ENCODE data around the gene CTSK. TPM values are rescaled to one million over a fixed set of nuclear protein-coding genes. Genes with fewer than 3 reads are reported as not detected.

The CTSK gene
- total and polyA plus RNA-seq, 2 of the 4 experiments (the other 2 are of a cell fraction), result 7.7 to 15.1 TPM

DNA sequence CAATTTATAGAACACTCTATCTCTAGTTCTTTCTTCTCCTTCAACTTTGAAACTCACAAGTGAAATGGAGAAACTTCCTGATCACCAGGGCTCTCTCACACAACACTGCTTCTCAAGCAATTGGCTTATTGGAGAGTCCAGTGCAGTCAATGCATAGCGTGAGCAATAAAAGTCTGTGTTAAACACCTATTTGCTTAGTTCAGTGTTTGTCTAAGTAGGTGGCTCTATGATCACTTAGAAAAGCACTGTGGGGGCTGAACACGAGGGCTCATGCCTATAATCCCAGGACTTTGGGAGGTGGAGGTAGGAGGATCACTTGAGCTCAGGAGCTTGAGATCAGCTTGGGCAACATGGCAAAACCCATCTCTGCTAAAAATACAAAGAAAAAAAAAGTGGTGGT, 54.6 kb downstream of the CTSK start:
- Histone ChIP-seq H2AK5ac (ENCODE audit: low read depth, low read length) (no peak overlapping the region), H4K5ac (ENCODE audit: low read depth, low read length) (no peak overlapping the region), H3K36me3 (ENCODE audit: control insufficient read depth, insufficient read depth, low read length) (no peaks in the 10 kb centered on the region), H4K8ac (ENCODE audit: low read depth in 2 of 2, low read length in 2 of 2) (no peak overlapping the region), H4K91ac (ENCODE audit: insufficient read depth, low read depth, low read length) (no peak overlapping the region), H3K79me1 (ENCODE audit: low read depth in 1 of 2, low read length in 2 of 2) (no peaks in the 10 kb centered on the region), H3K27ac (ENCODE audit: insufficient read depth, low read length) (no peak overlapping the region), H3K9me3 (ENCODE audit: control insufficient read depth, insufficient read depth, low read length) (no peaks in the 10 kb centered on the region), H3K27me3 (ENCODE audit: control insufficient read depth, insufficient read depth, low read length) (no peaks in the 10 kb centered on the region), H3K4me2 (ENCODE audit: low read depth, low read length) (no peak overlapping the region), H2BK120ac (ENCODE audit: low read depth, low read length) (no peak overlapping the region), H2AK9ac (replicated peaks; ENCODE audit: low read depth, low read length, poor library complexity) (no peak overlapping the region), H3K18ac (ENCODE audit: low read depth, low read length) (no peak overlapping the region), H4K20me1 (ENCODE audit: insufficient read depth, low read length) (no peaks in the 10 kb centered on the region), H2BK5ac (ENCODE audit: low read depth, low read length, poor library complexity, severe bottlenecking) (no peak overlapping the region), H3K56ac (ENCODE audit: extremely low read depth, insufficient read depth, low read length) (no peak overlapping the region), H2AFZ (replicated peaks; ENCODE audit: low read length, poor library complexity) (no peak overlapping the region), H3K4ac (ENCODE audit: low read depth, low read length) (no peak overlapping the region), H3K14ac (replicated peaks; ENCODE audit: low read depth, low read length) (no peak overlapping the region), H2BK15ac (ENCODE audit: low read depth, low read length) (no peak overlapping the region), H3K9ac (ENCODE audit: low read depth, low read length) (no peak overlapping the region), H3K4me1 (ENCODE audit: control insufficient read depth, insufficient read depth, low read length) (no peaks in the 10 kb centered on the region), H3K4me3 (ENCODE audit: insufficient read depth, low read depth, low read length) (no peak overlapping the region), H2BK20ac (ENCODE audit: low read depth, low read length) (no peak overlapping the region), H3K23ac (ENCODE audit: low read depth, low read length) (no peak overlapping the region), H3K9me1 (ENCODE audit: insufficient read depth, low read length) (no peaks in the 10 kb centered on the region)
- TF ChIP-seq RAD21 (IDR thresholded peaks at IDR 0.05; ENCODE audit: low read length) (no peak), RFX5 (IDR thresholded peaks at IDR 0.05; ENCODE audit: low read depth, low read length) (no peak), CEBPB (IDR thresholded peaks at IDR 0.05; ENCODE audit: low read depth, low read length) (no peak), FOS (IDR thresholded peaks at IDR 0.05; ENCODE audit: low read depth, low read length) (no peak), MAFK (IDR thresholded peaks at IDR 0.05; ENCODE audit: low read depth, low read length) (no peak)
- TF ChIP-seq, protein P1, sequence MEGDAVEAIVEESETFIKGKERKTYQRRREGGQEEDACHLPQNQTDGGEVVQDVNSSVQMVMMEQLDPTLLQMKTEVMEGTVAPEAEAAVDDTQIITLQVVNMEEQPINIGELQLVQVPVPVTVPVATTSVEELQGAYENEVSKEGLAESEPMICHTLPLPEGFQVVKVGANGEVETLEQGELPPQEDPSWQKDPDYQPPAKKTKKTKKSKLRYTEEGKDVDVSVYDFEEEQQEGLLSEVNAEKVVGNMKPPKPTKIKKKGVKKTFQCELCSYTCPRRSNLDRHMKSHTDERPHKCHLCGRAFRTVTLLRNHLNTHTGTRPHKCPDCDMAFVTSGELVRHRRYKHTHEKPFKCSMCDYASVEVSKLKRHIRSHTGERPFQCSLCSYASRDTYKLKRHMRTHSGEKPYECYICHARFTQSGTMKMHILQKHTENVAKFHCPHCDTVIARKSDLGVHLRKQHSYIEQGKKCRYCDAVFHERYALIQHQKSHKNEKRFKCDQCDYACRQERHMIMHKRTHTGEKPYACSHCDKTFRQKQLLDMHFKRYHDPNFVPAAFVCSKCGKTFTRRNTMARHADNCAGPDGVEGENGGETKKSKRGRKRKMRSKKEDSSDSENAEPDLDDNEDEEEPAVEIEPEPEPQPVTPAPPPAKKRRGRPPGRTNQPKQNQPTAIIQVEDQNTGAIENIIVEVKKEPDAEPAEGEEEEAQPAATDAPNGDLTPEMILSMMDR (conservative IDR thresholded peaks at IDR 0.05; ENCODE audit: low read depth, low read length), result no peak
- TF ChIP-seq, protein P2, sequence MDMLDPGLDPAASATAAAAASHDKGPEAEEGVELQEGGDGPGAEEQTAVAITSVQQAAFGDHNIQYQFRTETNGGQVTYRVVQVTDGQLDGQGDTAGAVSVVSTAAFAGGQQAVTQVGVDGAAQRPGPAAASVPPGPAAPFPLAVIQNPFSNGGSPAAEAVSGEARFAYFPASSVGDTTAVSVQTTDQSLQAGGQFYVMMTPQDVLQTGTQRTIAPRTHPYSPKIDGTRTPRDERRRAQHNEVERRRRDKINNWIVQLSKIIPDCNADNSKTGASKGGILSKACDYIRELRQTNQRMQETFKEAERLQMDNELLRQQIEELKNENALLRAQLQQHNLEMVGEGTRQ (IDR thresholded peaks at IDR 0.05; ENCODE audit: low read depth, low read length), result no peak
- ChIA-PET POLR2A (ENCODE audit: unreplicated experiment) (no interaction called here), CTCF (no interaction called here)
- in situ Hi-C loops (cut with MboI; ENCODE audit: low sequenced_read_pairs), result no loop called here
- ATAC-seq (ENCODE audit: low read depth), result no peak
- no CpG with 5 or more reads among the region's 2 CpGs for WGBS, 2 experiments (ENCODE audit: extremely low coverage in 2 of 2, insufficient read length in 1 of 2)
- BruUV-seq (replicated peaks), result no TSS peak
- no peak for DNase-seq
- dilution Hi-C loops (cut with HindIII; ENCODE audit: low sequenced_read_pairs, unreplicated experiment), result no loop called here
- intact Hi-C loops (cut with micrococcal nuclease), result no loop called here

Measured in IMR-90 (cell line).